A673 (cell line): Measurements from ENCODE around the gene GALNT16. TPM values are rescaled to one million over a fixed set of nuclear protein-coding genes. Genes with fewer than 3 reads are reported as not detected.

Source experiments
- BruUV-seq: library from RNA; stranded (reverse); fragments of 400-500 nt; replicated peaks from 2 replicates; lab custom pipeline; 2021; lab: Mats Ljungman, UMichigan
- CTCF ChIA-PET: fragments of 300-600 bp; sonication (Branson Sonifier 250); formaldehyde crosslinking; loops from one replicate; lab custom pipeline; 2022; ENCODE audit warnings: antibody characterized with exemption; lab: Charles Lee
- POLR2A ChIA-PET: fragments of 300-600 bp; sonication (Branson Sonifier 250); formaldehyde crosslinking; loops from one replicate; lab custom pipeline; 2022; ENCODE audit warnings: antibody characterized with exemption; ENCODE audit not compliant: low non-redundant PET; lab: Charles Lee
- DNase-seq: peaks from one replicate; pipeline ENCODE4 v3.0.0-alpha.2; 2015; ENCODE audit warnings: low spot score
- H3K27ac ChIP-seq: fragments of 200-600 bp; sonication (generic); 2 replicates; pipeline ENCODE4 v1.5.1; 2016; ENCODE audit warnings: mixed run types, low read depth, mild to moderate bottlenecking, mixed read lengths, antibody characterized with exemption, low read length; ENCODE audit not compliant: poor library complexity, severe bottlenecking
- H3K27me3 ChIP-seq: fragments of 200-600 bp; sonication (generic); replicated peaks from 2 replicates; pipeline ENCODE4 v1.6.1; 2017; ENCODE audit warnings: mixed run types, low read depth, mild to moderate bottlenecking, mixed read lengths, antibody characterized with exemption, low read length; ENCODE audit not compliant: insufficient read depth, poor library complexity
- H3K36me3 ChIP-seq: fragments of 200-600 bp; sonication (generic); 2 replicates; pipeline ENCODE4 v1.6.1; 2016; ENCODE audit warnings: mixed run types, mild to moderate bottlenecking, mixed read lengths, antibody characterized with exemption, low read length; ENCODE audit not compliant: insufficient read depth, poor library complexity, severe bottlenecking
- H3K4me1 ChIP-seq: fragments of 200-600 bp; sonication (generic); 2 replicates; pipeline ENCODE4 v1.6.1; 2017; ENCODE audit warnings: mixed run types, mild to moderate bottlenecking, mixed read lengths, antibody characterized with exemption, low read length; ENCODE audit not compliant: insufficient read depth, poor library complexity, severe bottlenecking
- H3K4me3 ChIP-seq: fragments of 200-600 bp; sonication (generic); 2 replicates; pipeline ENCODE4 v1.5.1; 2016; ENCODE audit warnings: low read depth, mixed run types, mild to moderate bottlenecking, mixed read lengths, low read length; ENCODE audit not compliant: poor library complexity, severe bottlenecking
- H3K9me3 ChIP-seq: fragments of 200-600 bp; sonication (generic); 2 replicates; pipeline ENCODE4 v1.6.1; 2016; ENCODE audit warnings: mixed run types, low read depth, mild to moderate bottlenecking, mixed read lengths, antibody characterized with exemption, low read length; ENCODE audit not compliant: poor library complexity, severe bottlenecking
- EZH2 ChIP-seq: fragments of 200-600 bp; sonication (generic); IDR thresholded peaks from 2 replicates; pipeline ENCODE4 v1.6.1; 2017; ENCODE audit warnings: borderline replicate concordance, low read depth, mild to moderate bottlenecking, mixed read lengths, antibody characterized with exemption, low read length; ENCODE audit not compliant: poor library complexity, severe bottlenecking
- intact Hi-C: fragments of 100-400 bp; cut with micrococcal nuclease; formaldehyde crosslinking; loops from one replicate; pipeline ENCODE4 v1.10.0; 2022; ENCODE audit not compliant: unreplicated experiment
- total RNA-seq: library from RNA; stranded (reverse); gene quantifications from 2 replicates; pipeline ENCODE4 v1.2.3, GENCODE V29; 2021
- TF ChIP-seq, protein P1 (sequence below): fragments of 300-800, 200-600 bp; sonication (generic); conservative IDR thresholded peaks from 2 replicates; pipeline ENCODE4 v1.5.1; 2017; ENCODE audit warnings: low read depth, mild to moderate bottlenecking, antibody characterized with exemption, low read length, moderate library complexity, mixed read lengths

The GALNT16 gene
- total RNA-seq, 1 experiment from 2014 or later: 0.32 TPM

DNA sequence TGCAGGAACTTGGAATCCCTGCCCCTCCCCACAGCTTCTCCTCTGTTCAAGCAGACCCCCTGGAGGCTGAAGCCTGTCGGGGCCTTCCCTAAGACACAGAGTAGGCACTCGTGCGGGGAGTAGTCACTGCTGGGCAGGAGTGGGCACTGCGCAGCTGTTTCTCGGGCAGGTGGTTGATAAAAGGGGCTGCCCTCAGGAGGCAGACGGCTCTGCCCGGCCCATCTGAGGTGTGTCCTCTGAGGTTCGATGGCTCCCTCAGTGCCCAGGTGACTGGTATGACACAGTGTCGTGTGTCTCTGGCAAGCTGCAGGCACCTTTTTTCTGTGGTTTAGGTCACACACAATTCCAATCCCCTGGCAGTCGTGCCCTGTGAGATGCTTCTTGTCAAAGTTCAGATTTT lies 10.1 kb downstream of the GALNT16 start:
- no TSS peak for BruUV-seq

DNA sequence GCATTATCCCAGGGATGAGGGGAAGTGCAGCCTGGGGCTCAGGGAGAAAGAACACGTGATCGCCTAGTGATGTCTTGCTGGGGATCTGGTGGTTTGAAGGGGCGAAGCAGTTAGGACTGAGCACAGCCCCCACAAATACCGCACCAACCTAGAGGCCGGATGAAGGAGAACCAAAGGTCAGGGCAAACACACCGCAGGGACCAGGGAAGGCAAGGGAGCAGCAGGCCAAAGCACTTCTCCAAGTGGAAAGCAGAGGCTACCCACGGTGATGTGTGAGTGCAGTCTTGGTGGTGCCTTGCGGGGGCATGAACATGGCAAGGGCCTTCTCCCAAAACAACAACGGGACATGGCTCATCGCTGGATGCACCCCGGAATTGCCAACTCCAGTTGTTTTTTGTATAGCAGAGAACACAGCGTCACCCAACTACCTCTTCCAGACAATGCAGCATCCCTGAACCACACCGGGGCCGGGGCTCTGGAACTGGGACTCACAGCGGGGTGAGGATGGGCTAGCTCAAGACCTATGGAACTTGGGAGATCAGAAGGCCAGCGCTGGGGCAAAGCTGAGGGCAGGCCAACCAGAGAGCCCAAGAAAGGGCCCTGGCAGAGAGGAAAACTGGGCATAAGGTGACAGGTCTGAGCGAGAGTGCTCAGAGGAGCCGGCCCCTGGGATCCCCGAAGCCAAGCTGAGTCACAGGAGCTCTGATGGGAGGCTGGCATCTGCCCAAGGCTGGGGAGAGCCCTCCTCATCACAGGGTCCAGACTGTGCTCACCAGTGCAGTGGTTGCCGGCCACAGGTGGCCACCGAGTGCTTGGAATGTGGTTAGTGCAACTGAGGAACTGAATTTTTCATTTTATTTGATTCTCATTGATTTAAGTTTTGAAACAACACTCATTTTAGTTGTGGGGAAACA lies 11.1 kb downstream of the GALNT16 start:
- ChIA-PET CTCF (no interaction called here), POLR2A (no interaction called here)
- H3K9me3 ChIP-seq: no peaks in the 10 kb centered on the region
- TF ChIP-seq EZH2: no peak
- TF ChIP-seq, protein P1, sequence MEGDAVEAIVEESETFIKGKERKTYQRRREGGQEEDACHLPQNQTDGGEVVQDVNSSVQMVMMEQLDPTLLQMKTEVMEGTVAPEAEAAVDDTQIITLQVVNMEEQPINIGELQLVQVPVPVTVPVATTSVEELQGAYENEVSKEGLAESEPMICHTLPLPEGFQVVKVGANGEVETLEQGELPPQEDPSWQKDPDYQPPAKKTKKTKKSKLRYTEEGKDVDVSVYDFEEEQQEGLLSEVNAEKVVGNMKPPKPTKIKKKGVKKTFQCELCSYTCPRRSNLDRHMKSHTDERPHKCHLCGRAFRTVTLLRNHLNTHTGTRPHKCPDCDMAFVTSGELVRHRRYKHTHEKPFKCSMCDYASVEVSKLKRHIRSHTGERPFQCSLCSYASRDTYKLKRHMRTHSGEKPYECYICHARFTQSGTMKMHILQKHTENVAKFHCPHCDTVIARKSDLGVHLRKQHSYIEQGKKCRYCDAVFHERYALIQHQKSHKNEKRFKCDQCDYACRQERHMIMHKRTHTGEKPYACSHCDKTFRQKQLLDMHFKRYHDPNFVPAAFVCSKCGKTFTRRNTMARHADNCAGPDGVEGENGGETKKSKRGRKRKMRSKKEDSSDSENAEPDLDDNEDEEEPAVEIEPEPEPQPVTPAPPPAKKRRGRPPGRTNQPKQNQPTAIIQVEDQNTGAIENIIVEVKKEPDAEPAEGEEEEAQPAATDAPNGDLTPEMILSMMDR: no peak
- H3K4me3 ChIP-seq: no peak overlapping the region
- intact Hi-C loops: no loop called here
- no peak overlapping the region for H3K27ac ChIP-seq
- no peaks in the 10 kb centered on the region for H3K4me1 ChIP-seq
- H3K36me3 ChIP-seq: no peaks in the 10 kb centered on the region
- no peak for DNase-seq
- no TSS peak for BruUV-seq
- no peaks in the 10 kb centered on the region for H3K27me3 ChIP-seq

More for the DNA sequence above, 10.1 kb downstream of the GALNT16 start:
- POLR2A ChIA-PET: no interaction called here
- Histone ChIP-seq H3K36me3 (no peaks in the 10 kb centered on the region), H3K27ac (no peak overlapping the region), H3K4me3 (no peak overlapping the region), H3K27me3 (no peaks in the 10 kb centered on the region), H3K9me3 (no peaks in the 10 kb centered on the region), H3K4me1 (no peaks in the 10 kb centered on the region)
- CTCF ChIA-PET: no interaction called here
- no peak for TF ChIP-seq EZH2
- TF ChIP-seq, protein P1: no peak
- intact Hi-C loops: no loop called here
- no peak for DNase-seq

- Histone ChIP-seq H3K36me3 (no peaks in the 10 kb centered on the region), H3K4me3 (no peak overlapping the region), H3K27me3 (no peaks in the 10 kb centered on the region), H3K4me1 (no peaks in the 10 kb centered on the region), H3K27ac (no peak overlapping the region), H3K9me3 (no peaks in the 10 kb centered on the region)
- ChIA-PET POLR2A (no interaction called here), CTCF (no interaction called here)
- intact Hi-C loops: no loop called here
- no peak for DNase-seq
- BruUV-seq: no TSS peak
- no peak for TF ChIP-seq EZH2
- TF ChIP-seq, protein P1: no peak
Observed at GRCh38 chr14:69274321-69274720, 14.4 kb downstream of the GALNT16 start.
